HepG2 (cell line): ENCODE data around the gene GJC2. TPM values are rescaled to one million over a fixed set of nuclear protein-coding genes. Genes with fewer than 3 reads are reported as not detected.

Experiments used
- ARID2 ChIP-seq: sonication (generic); formaldehyde crosslinking; IDR thresholded peaks from 2 replicates; pipeline ENCODE4 v1.8.1; 2022; ENCODE audit warnings: mild to moderate bottlenecking, missing genetic modification reagents, borderline replicate concordance
- CC2D1A ChIP-seq: sonication (generic); formaldehyde crosslinking; IDR thresholded peaks from 2 replicates; pipeline ENCODE4 v1.8.1; 2023; ENCODE audit warnings: mild to moderate bottlenecking, missing genetic modification reagents
- FOXM1 ChIP-seq: sonication (generic); formaldehyde crosslinking; IDR thresholded peaks from 2 replicates; pipeline ENCODE4 v1.5.0; 2020; ENCODE audit warnings: missing genetic modification reagents
- IRX3 ChIP-seq: sonication (generic); formaldehyde crosslinking; IDR thresholded peaks from 2 replicates; pipeline ENCODE4 v1.8.1; 2023; ENCODE audit warnings: mild to moderate bottlenecking, low read depth, missing genetic modification reagents, borderline replicate concordance
- KMT2B ChIP-seq: IDR thresholded peaks from 2 replicates; pipeline ENCODE4 v1.6.1; 2016; ENCODE audit warnings: missing genetic modification reagents, missing compliant biosample characterization
- MXD4 ChIP-seq: IDR thresholded peaks from 2 replicates; pipeline ENCODE4 v1.6.1; 2016; ENCODE audit warnings: mild to moderate bottlenecking, missing biosample characterization, missing genetic modification reagents
- NPAS2 ChIP-seq: sonication (generic); formaldehyde crosslinking; IDR thresholded peaks from 2 replicates; pipeline ENCODE4 v1.8.0; 2022; ENCODE audit warnings: mild to moderate bottlenecking, missing genetic modification reagents, borderline replicate concordance
- POLR2AphosphoS2 ChIP-seq: IDR thresholded peaks from 2 replicates; pipeline ENCODE4 v1.6.1; 2011; ENCODE audit warnings: low read depth, low read length, improper control_type of control experiment
- SALL1 ChIP-seq: sonication (generic); formaldehyde crosslinking; IDR thresholded peaks from 2 replicates; pipeline ENCODE4 v1.8.0; 2022; ENCODE audit warnings: mild to moderate bottlenecking, missing genetic modification reagents
- SCMH1 ChIP-seq: sonication (generic); formaldehyde crosslinking; IDR thresholded peaks from 2 replicates; pipeline ENCODE4 v1.9.0; 2021; ENCODE audit warnings: missing genetic modification reagents, mild to moderate bottlenecking, borderline replicate concordance
- TBX2 ChIP-seq: sonication (generic); formaldehyde crosslinking; IDR thresholded peaks from 2 replicates; pipeline ENCODE4 v1.5.0; 2020; ENCODE audit warnings: missing genetic modification reagents, mild to moderate bottlenecking, borderline replicate concordance
- XRCC5 ChIP-seq: fragments of 200-400 bp; formaldehyde crosslinking; optimal IDR thresholded peaks from 2 replicates; pipeline ENCODE3; 2017; ENCODE audit warnings: mild to moderate bottlenecking, low read length
- ZMYM4 ChIP-seq: sonication (generic); formaldehyde crosslinking; IDR thresholded peaks from 2 replicates; pipeline ENCODE4 v1.8.1; 2023; ENCODE audit warnings: mild to moderate bottlenecking, missing genetic modification reagents
- ZNF224 ChIP-seq: sonication (generic); formaldehyde crosslinking; IDR thresholded peaks from 2 replicates; pipeline ENCODE4 v1.5.0; 2020; ENCODE audit warnings: mild to moderate bottlenecking, missing genetic modification reagents
- ZNF263 ChIP-seq: sonication (generic); formaldehyde crosslinking; IDR thresholded peaks from 2 replicates; pipeline ENCODE4 v1.4.0; 2020; ENCODE audit warnings: missing genetic modification reagents
- ZNF317 ChIP-seq: sonication (generic); formaldehyde crosslinking; IDR thresholded peaks from 2 replicates; pipeline ENCODE4 v1.5.0; 2020; ENCODE audit warnings: mild to moderate bottlenecking, missing genetic modification reagents
- ZNF367 ChIP-seq: sonication (generic); formaldehyde crosslinking; IDR thresholded peaks from 2 replicates; pipeline ENCODE4 v1.4.0; 2020; ENCODE audit warnings: missing genetic modification reagents, borderline replicate concordance
- ZNF619 ChIP-seq: sonication (generic); formaldehyde crosslinking; IDR thresholded peaks from 2 replicates; pipeline ENCODE4 v1.4.0; 2020; ENCODE audit warnings: mild to moderate bottlenecking, missing genetic modification reagents
- ZNF629 ChIP-seq: sonication (generic); formaldehyde crosslinking; conservative IDR thresholded peaks from 2 replicates; pipeline ENCODE4 v1.5.0; 2020; ENCODE audit warnings: missing genetic modification reagents
- ZSCAN31 ChIP-seq: sonication (generic); formaldehyde crosslinking; IDR thresholded peaks from 2 replicates; pipeline ENCODE4 v1.5.0; 2020; ENCODE audit warnings: low read depth, mild to moderate bottlenecking, missing genetic modification reagents
- polyA plus RNA-seq, 8 experiments: library from polyadenylated mRNA; depleted of rRNA in 3 of 8; stranded (reverse) in 7 of 8; unstranded in 1 of 8; fragments of >200 nt; fragmentation: Illumina TruSeq in 4 of 8; extraction: Trizol in 4 of 8; gene quantifications; 2 replicates each; pipeline versions ENCODE4 v1.2.1 to v1.2.3, GENCODE V29; 2011 to 2016; ENCODE audit warnings: low read depth in 4 of 8, missing spikeins in 1 of 8, mixed read lengths in 1 of 8; ENCODE audit not compliant: insufficient read depth in 1 of 8
- total RNA-seq, 5 experiments: library from RNA; depleted of rRNA; stranded (reverse); fragments of >200 nt; fragmentation: Illumina TruSeq; extraction: Trizol; gene quantifications; 2 replicates each; pipeline ENCODE4 v1.2.3, GENCODE V29; 2016; ENCODE audit warnings: low read depth in 1 of 5
- TF ChIP-seq, protein P1 (sequence below): sonication (generic); formaldehyde crosslinking; IDR thresholded peaks from 2 replicates; pipeline ENCODE4 v1.4.0; 2020; ENCODE audit warnings: mild to moderate bottlenecking, low read depth, missing genetic modification reagents
- TF ChIP-seq, protein P2 (sequence below): sonication (generic); formaldehyde crosslinking; IDR thresholded peaks from 2 replicates; pipeline ENCODE4 v1.4.0; 2020; ENCODE audit warnings: missing genetic modification reagents
- TF ChIP-seq, protein P3 (sequence below): sonication (generic); formaldehyde crosslinking; conservative IDR thresholded peaks from 2 replicates; pipeline ENCODE4 v1.8.0; 2022; ENCODE audit warnings: missing genetic modification reagents
- TF ChIP-seq, protein P4 (sequence below): sonication (generic); formaldehyde crosslinking; IDR thresholded peaks from 2 replicates; pipeline ENCODE4 v1.5.0; 2020; ENCODE audit warnings: missing genetic modification reagents
- TF ChIP-seq, protein P5 (sequence below): sonication (generic); formaldehyde crosslinking; IDR thresholded peaks from 2 replicates; pipeline ENCODE4 v1.8.1; 2023; ENCODE audit warnings: mild to moderate bottlenecking, missing genetic modification reagents

Gene GJC2
- total and polyA plus RNA-seq, 2 of the 13 experiments (the other 11 are each of a cell fraction or from before 2014, with no cell fraction given), result 1.6 to 3.8 TPM

DNA sequence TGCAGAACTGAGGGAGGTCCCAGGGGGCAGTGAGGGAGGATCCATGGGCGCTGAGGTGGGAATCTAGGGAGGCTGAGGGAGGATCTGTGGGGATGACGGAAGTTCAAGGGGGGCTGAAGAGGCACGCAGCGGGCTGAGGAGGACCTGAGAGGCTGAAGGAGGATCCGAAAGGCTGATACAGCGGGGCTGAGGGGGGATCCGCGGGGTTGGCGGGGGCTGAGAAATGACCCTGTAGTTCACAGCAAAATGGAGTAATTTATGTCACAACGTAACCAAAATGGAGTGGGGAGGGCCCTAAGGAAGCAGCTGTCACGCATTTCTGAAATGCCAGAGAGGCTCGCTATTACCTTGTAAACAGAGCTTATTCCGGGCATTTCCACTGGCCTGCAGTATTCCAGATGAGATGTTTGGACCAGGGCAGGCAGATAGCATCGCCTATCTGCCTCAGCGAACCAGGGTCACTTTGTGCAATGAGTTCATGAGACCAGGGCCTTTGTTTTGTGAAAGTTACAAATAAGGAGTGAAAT lies 39.7 kb upstream of the GJC2 start (continued):
- TF ChIP-seq, protein P1, sequence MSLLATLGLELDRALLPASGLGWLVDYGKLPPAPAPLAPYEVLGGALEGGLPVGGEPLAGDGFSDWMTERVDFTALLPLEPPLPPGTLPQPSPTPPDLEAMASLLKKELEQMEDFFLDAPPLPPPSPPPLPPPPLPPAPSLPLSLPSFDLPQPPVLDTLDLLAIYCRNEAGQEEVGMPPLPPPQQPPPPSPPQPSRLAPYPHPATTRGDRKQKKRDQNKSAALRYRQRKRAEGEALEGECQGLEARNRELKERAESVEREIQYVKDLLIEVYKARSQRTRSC, result no peak
- TF ChIP-seq, protein P2, sequence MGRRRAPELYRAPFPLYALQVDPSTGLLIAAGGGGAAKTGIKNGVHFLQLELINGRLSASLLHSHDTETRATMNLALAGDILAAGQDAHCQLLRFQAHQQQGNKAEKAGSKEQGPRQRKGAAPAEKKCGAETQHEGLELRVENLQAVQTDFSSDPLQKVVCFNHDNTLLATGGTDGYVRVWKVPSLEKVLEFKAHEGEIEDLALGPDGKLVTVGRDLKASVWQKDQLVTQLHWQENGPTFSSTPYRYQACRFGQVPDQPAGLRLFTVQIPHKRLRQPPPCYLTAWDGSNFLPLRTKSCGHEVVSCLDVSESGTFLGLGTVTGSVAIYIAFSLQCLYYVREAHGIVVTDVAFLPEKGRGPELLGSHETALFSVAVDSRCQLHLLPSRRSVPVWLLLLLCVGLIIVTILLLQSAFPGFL (CRISPR knock-in tag), result no peak
- TF ChIP-seq ZMYM4 (CRISPR knock-in tag), result no peak
- no peak for TF ChIP-seq NPAS2 (CRISPR knock-in tag)
- no peak for TF ChIP-seq ZNF367 (CRISPR knock-in tag)
- TF ChIP-seq ZNF224 (CRISPR knock-in tag), result no peak
- TF ChIP-seq, protein P3, sequence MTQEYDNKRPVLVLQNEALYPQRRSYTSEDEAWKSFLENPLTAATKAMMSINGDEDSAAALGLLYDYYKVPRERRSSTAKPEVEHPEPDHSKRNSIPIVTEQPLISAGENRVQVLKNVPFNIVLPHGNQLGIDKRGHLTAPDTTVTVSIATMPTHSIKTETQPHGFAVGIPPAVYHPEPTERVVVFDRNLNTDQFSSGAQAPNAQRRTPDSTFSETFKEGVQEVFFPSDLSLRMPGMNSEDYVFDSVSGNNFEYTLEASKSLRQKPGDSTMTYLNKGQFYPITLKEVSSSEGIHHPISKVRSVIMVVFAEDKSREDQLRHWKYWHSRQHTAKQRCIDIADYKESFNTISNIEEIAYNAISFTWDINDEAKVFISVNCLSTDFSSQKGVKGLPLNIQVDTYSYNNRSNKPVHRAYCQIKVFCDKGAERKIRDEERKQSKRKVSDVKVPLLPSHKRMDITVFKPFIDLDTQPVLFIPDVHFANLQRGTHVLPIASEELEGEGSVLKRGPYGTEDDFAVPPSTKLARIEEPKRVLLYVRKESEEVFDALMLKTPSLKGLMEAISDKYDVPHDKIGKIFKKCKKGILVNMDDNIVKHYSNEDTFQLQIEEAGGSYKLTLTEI (CRISPR knock-in tag), result no peak
- no peak for TF ChIP-seq SCMH1
- TF ChIP-seq POLR2AphosphoS2, result no peak
- 0 out of 2 replicates have a peak, but pooled peaks have one; percentile 14 for TF ChIP-seq TBX2 (CRISPR knock-in tag)
- no peak for TF ChIP-seq SALL1
- TF ChIP-seq, protein P4, sequence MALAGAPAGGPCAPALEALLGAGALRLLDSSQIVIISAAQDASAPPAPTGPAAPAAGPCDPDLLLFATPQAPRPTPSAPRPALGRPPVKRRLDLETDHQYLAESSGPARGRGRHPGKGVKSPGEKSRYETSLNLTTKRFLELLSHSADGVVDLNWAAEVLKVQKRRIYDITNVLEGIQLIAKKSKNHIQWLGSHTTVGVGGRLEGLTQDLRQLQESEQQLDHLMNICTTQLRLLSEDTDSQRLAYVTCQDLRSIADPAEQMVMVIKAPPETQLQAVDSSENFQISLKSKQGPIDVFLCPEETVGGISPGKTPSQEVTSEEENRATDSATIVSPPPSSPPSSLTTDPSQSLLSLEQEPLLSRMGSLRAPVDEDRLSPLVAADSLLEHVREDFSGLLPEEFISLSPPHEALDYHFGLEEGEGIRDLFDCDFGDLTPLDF, result no peak
- no peak for TF ChIP-seq FOXM1
- peak; percentile 95 for TF ChIP-seq ZNF263 (CRISPR knock-in tag)
- no peak for TF ChIP-seq ZNF629 (CRISPR knock-in tag)
- no peak for TF ChIP-seq ZNF317 (CRISPR knock-in tag)
- no peak for TF ChIP-seq ARID2 (CRISPR knock-in tag)
- no peak for TF ChIP-seq XRCC5
- TF ChIP-seq, protein P5, sequence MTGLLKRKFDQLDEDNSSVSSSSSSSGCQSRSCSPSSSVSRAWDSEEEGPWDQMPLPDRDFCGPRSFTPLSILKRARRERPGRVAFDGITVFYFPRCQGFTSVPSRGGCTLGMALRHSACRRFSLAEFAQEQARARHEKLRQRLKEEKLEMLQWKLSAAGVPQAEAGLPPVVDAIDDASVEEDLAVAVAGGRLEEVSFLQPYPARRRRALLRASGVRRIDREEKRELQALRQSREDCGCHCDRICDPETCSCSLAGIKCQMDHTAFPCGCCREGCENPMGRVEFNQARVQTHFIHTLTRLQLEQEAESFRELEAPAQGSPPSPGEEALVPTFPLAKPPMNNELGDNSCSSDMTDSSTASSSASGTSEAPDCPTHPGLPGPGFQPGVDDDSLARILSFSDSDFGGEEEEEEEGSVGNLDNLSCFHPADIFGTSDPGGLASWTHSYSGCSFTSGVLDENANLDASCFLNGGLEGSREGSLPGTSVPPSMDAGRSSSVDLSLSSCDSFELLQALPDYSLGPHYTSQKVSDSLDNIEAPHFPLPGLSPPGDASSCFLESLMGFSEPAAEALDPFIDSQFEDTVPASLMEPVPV (CRISPR knock-in tag), result no peak
- no peak for TF ChIP-seq ZSCAN31 (CRISPR knock-in tag)
- TF ChIP-seq KMT2B (CRISPR knock-in tag), result no peak
- TF ChIP-seq MXD4, result no peak
- TF ChIP-seq ZNF619 (CRISPR knock-in tag), result no peak
- no peak for TF ChIP-seq CC2D1A (CRISPR knock-in tag)
- no peak for TF ChIP-seq IRX3 (CRISPR knock-in tag)
